ENCODE data around the gene TRPM2. TPM values are rescaled to one million over a fixed set of nuclear protein-coding genes. Genes with fewer than 3 reads are reported as not detected.
"Not testable (repeated sequence)": the region's sequence is repeated elsewhere in the genome, so short reads cannot be mapped to it uniquely, and the experiment has no call there.

Gene TRPM2
- total RNA-seq, 1 experiment from 2014 or later: 11.0 TPM

DNA sequence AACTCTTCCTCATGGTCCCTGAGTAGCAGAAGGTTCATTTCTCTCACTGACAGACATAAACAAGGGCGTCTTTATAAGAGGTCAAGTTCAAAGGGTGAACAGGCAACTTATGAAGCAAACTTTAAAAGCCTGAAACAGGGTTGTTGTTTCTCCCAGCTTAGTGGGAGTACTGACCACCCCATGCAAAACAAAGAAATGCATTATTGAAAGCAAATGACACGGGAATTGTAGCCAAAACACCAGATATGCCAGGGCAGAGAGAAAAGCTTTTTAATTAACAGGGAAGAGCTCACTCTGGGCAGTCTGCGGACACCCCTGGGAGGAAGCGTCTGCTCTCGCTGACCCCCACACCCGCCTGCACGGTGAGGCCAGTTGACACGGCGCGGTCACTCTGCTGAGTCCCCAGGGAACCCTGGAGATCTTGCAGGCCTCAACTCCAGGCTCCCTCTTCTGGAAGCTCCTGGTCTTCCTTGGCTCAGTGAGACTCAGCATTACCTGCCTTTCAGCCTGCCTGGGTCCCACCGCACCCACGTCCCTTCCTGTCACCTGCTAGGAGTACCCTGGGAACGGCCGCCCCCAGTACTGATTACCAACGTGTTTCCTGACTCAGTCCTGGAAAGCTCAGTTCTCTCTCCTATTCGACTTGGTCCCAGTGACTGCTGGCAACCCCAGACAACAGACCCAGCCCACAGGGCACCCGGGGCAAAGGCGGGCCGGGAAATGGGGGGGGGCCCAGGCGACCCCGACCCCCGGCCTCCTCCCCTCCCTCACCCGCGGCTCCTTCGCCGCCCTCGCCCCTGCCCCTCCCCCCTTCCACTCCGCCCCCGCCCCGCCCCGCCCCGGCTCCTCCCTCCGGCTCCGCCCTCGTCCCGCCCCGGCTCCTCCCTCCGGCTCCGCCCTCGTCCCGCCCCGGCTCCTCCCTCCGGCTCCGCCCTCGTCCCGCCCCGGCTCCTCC lies 15.2 kb upstream of the TRPM2 start:
- no TSS peak for BruUV-seq (replicated peaks)
- ChIA-PET POLR2A (interaction anchor here (0.6 to 2.5 kb wide), 16 partner anchors 9 to 535 kb away, joined by 3 to 10 read pairs (median 3); partner anchors contain the start of gene PFKL), CTCF (interaction anchor here (0.7 to 1.6 kb wide), 4 partner anchors 12 to 382 kb away, joined by 3 to 8 read pairs (median 4); no protein-coding TSS in a partner anchor)
- Mint-ChIP-seq H3K9me3 (ENCODE audit: unreplicated experiment) (no peaks in the 10 kb centered on the region), H3K36me3 (ENCODE audit: insufficient read depth, unreplicated experiment) (peaks cover 9% of the 10 kb centered on the region), H3K27ac (ENCODE audit: low read depth, unreplicated experiment) (no peak overlapping the region), H3K27me3 (ENCODE audit: insufficient read depth, unreplicated experiment) (no peaks in the 10 kb centered on the region), H3K4me1 (ENCODE audit: insufficient read depth, unreplicated experiment) (peaks cover 4% of the 10 kb centered on the region), H3K4me3 (ENCODE audit: unreplicated experiment) (peak overlapping the region; percentile 57)
- DNase-seq (ENCODE audit: unreplicated experiment): peak; percentile 41
- TF ChIP-seq, protein P1, sequence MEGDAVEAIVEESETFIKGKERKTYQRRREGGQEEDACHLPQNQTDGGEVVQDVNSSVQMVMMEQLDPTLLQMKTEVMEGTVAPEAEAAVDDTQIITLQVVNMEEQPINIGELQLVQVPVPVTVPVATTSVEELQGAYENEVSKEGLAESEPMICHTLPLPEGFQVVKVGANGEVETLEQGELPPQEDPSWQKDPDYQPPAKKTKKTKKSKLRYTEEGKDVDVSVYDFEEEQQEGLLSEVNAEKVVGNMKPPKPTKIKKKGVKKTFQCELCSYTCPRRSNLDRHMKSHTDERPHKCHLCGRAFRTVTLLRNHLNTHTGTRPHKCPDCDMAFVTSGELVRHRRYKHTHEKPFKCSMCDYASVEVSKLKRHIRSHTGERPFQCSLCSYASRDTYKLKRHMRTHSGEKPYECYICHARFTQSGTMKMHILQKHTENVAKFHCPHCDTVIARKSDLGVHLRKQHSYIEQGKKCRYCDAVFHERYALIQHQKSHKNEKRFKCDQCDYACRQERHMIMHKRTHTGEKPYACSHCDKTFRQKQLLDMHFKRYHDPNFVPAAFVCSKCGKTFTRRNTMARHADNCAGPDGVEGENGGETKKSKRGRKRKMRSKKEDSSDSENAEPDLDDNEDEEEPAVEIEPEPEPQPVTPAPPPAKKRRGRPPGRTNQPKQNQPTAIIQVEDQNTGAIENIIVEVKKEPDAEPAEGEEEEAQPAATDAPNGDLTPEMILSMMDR (IDR thresholded peaks at IDR 0.05; ENCODE audit: unreplicated experiment): no peak
- intact Hi-C loops (cut with micrococcal nuclease): no loop called here

DNA sequence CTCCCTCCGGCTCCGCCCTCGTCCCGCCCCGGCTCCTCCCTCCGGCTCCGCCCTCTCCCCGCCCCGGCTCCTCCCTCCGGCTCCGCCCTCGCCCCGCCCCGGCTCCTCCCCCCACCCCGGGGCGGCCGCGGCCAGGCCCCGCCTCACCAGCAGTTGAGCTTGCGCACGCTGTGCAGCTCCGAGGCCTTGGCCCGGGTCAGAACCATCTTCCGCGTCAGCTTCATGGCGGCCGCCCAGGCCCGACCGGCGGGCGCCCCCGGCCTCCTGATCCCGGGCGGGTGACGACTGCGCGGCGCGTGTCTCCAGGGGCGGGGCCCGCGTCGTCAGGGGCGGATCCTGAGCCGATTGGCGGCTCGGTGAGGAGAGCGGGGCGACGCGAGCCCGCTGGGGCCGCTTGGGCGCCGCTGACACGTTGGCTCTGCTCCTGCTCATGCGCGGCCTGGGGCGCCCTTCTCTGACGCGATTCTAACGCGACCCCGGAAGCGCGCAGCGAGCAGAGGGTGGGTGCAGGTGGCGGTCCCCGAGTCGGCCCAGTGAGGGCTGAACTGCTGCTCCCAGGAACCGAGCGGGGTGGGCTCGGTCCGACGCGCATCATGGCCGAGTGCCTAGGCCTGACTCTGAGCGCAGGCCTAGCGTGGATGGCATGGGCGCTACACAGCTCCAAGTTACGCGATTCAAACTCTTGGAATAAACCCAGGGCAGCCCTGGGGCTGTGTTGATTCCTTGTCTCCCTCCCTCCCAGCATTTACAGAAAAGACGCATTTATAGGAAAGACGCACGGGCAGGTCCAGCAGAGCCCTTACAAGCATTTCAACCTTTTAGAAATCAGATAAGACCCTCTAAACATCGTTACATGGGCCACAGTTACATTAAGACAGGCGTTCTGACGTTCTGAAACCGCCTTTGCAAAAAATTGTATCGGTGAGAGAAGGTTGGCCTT lies 14.2 kb upstream of the TRPM2 start, which contains the start of gene CFAP410:
TSS of gene CFAP410 (minus strand) at position 420 of the 940 bp plus-strand sequence. CDS start at position 224, 196 bp downstream.
- TSS peak; percentile 82 for BruUV-seq (replicated peaks)
- TF ChIP-seq, protein P1 (IDR thresholded peaks at IDR 0.05; ENCODE audit: unreplicated experiment): no peak
- Mint-ChIP-seq H3K9me3 (ENCODE audit: unreplicated experiment) (no peaks in the 10 kb centered on the region), H3K27me3 (ENCODE audit: insufficient read depth, unreplicated experiment) (no peaks in the 10 kb centered on the region), H3K4me3 (ENCODE audit: unreplicated experiment) (peak within 1 kb of the TSS; percentile 87), H3K36me3 (ENCODE audit: insufficient read depth, unreplicated experiment) (peaks cover 5% of the 10 kb centered on the region), H3K27ac (ENCODE audit: low read depth, unreplicated experiment) (peak within 1 kb of the TSS; percentile 95), H3K4me1 (ENCODE audit: insufficient read depth, unreplicated experiment) (peaks cover 4% of the 10 kb centered on the region)
- ChIA-PET CTCF (interaction anchor here (0.7 to 1.8 kb wide), 3 partner anchors 13 to 381 kb away, joined by 3 to 5 read pairs (median 5); no protein-coding TSS in a partner anchor), POLR2A (interaction anchor here (0.6 to 2.5 kb wide), 18 partner anchors 10 to 870 kb away, joined by 3 to 10 read pairs (median 3); partner anchors contain the start of genes PFKL and TRPM2)
- intact Hi-C loops (cut with micrococcal nuclease): no loop called here
- peak; percentile 89 for DNase-seq (ENCODE audit: unreplicated experiment)

DNA sequence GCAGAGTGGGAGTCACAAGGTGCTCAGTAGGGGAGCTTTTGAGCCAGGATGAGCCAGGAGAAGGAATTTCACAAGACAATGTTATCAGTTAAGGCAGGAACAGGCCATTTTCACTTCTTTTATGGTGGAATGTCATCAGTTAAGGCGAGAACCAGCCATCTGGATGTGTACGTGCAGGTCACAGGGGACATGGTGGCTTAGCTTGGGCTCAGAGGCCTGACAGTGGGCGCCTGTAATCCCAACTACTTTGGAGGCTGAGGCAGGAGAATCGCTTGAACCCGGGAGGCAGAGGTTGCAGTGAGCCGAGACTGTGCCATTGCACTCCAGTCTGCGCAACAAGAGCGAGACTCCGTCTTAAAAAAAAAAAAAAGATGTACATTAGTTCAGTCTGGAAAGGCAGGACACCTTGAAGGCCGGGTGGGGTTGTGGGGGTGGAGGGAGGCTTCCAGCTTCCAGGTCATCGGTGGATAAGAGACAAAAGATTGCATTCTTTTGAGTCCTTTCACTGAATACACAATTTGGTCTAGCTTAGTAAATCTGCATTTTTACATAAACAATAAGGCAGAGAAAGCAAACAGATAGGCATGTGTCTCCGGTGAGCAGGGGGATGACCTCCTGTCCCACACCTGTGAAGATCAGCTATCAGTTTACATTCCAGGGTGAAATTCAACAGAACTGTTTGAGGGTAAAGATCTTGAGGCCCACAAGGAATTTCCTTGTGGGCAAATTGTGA lies 11.5 kb upstream of the TRPM2 start:
- intact Hi-C loops (cut with micrococcal nuclease); H3K4me1 Mint-ChIP-seq (ENCODE audit: insufficient read depth, unreplicated experiment); H3K36me3 Mint-ChIP-seq (ENCODE audit: insufficient read depth, unreplicated experiment); H3K27me3 Mint-ChIP-seq (ENCODE audit: insufficient read depth, unreplicated experiment); BruUV-seq (replicated peaks); DNase-seq (ENCODE audit: unreplicated experiment); H3K4me3 Mint-ChIP-seq (ENCODE audit: unreplicated experiment); H3K27ac Mint-ChIP-seq (ENCODE audit: low read depth, unreplicated experiment); H3K9me3 Mint-ChIP-seq (ENCODE audit: unreplicated experiment): not testable (repeated sequence)
- ChIA-PET CTCF (interaction anchor here (1.9 kb wide), 1 partner anchor 138 kb away, joined by 4 read pairs; no protein-coding TSS in a partner anchor), POLR2A (interaction anchor here (0.8 kb wide), 1 partner anchor 12 kb away, joined by 3 read pairs; the partner anchor contains the start of gene TRPM2)

DNA sequence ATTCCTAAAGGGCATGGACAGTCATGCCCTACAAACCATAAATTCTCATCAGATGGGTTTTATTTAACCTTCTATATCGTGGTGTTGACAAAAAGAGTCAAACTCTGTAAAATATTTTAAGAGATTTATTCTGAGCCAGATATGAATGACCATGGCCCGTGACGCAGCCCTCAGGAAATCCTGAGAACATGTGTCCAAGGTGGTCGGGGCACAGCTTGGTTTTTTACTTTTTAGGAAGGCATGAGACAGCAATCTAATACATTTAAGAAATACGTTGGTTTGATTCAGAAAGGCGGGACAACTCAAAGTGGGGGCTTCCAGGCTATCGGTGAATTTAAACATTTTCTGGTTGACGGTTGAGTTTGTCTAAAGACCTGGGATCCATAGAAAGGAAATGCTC lies 10.4 kb upstream of the TRPM2 start:
- ChIA-PET CTCF (interaction anchor here (0.5 to 0.6 kb wide), 2 partner anchors 86 to 563 kb away, joined by 3 to 4 read pairs; no protein-coding TSS in a partner anchor), POLR2A (interaction anchor here (0.6 kb wide), 1 partner anchor 133 kb away, joined by 3 read pairs; no protein-coding TSS in a partner anchor)
- H3K27ac Mint-ChIP-seq (ENCODE audit: low read depth, unreplicated experiment); BruUV-seq (replicated peaks); H3K36me3 Mint-ChIP-seq (ENCODE audit: insufficient read depth, unreplicated experiment); DNase-seq (ENCODE audit: unreplicated experiment); H3K9me3 Mint-ChIP-seq (ENCODE audit: unreplicated experiment); H3K27me3 Mint-ChIP-seq (ENCODE audit: insufficient read depth, unreplicated experiment); intact Hi-C loops (cut with micrococcal nuclease); H3K4me3 Mint-ChIP-seq (ENCODE audit: unreplicated experiment); H3K4me1 Mint-ChIP-seq (ENCODE audit: insufficient read depth, unreplicated experiment): not testable (repeated sequence)

Measured in MCF 10A (cell line).